ENCODE results near the gene HAL.

GRCh38 chr12:95995238-95996031 lies 709 bp downstream of the HAL start:
- TF ChIP-seq, protein P1, sequence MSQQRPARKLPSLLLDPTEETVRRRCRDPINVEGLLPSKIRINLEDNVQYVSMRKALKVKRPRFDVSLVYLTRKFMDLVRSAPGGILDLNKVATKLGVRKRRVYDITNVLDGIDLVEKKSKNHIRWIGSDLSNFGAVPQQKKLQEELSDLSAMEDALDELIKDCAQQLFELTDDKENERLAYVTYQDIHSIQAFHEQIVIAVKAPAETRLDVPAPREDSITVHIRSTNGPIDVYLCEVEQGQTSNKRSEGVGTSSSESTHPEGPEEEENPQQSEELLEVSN (IDR thresholded peaks at IDR 0.05; ENCODE audit: borderline replicate concordance, low read depth) = no peak
- no peak for TF ChIP-seq CTCF (IDR thresholded peaks at IDR 0.05)
- no peak for TF ChIP-seq CHD4 (IDR thresholded peaks at IDR 0.05; ENCODE audit: borderline replicate concordance)

Measured in A549 (cell line).